ENCODE measurements around the gene PGAP3. TPM values are rescaled to one million over a fixed set of nuclear protein-coding genes. Genes with fewer than 3 reads are reported as not detected.

PGAP3 gene
- total RNA-seq, 1 experiment from 2014 or later = 29.0 TPM

DNA sequence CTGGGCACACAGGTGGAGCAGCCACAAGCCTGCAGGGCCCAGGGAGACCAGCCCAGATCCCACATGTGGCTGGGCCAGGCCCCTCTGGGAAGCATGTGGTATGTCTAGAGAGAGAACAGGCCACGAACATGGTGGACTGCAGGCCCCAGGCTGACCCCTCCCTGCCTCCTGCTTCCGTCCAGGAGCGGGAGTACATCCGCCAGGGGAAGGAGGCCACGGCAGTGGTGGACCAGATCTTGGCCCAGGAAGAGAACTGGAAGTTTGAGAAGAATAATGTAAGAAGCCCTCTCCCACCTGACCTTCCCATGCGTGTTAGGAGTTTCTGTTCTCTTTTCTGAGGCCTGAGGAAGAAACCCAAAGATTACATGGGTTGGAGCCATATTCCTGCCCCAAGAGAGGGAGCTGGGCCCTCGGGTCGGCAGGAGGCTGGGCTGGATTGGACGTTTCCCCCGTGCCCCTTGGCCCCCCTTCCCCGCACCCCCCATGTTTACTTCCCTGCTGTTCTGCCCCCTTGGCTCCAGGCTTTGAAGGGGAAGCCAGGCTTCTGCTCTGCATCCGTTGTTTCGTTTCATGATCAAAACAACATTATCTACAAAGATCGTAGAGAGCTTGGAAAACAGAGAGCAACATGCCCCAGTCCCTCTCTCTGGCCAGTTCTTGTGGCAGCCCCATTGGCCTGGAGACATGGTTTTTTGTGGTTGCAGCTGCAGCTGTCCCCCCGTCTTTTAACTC lies 28.4 kb downstream of the PGAP3 start:
- Histone ChIP-seq H2AK5ac (ENCODE audit: insufficient read length, low read length) (no peak overlapping the region), H2BK20ac (ENCODE audit: low read depth, low read length, poor library complexity, severe bottlenecking) (no peak overlapping the region), H2AFZ (ENCODE audit: low read length) (no peak overlapping the region), H3K9me3 (ENCODE audit: control insufficient read depth, low read depth, low read length) (no peaks in the 10 kb centered on the region), H4K8ac (replicated peaks; ENCODE audit: insufficient read length, low read depth, low read length) (no peak overlapping the region), H3K79me2 (ENCODE audit: insufficient read depth, low read length) (no peaks in the 10 kb centered on the region), H3K9ac (ENCODE audit: extremely low read depth, insufficient read length, low read length) (no peak overlapping the region), H3T11ph (ENCODE audit: low read length) (no peak overlapping the region), H2BK15ac (ENCODE audit: low read depth, low read length) (no peak overlapping the region), H3K23ac (ENCODE audit: insufficient read length, low read depth, low read length) (no peak overlapping the region), H2BK12ac (ENCODE audit: insufficient read length, low read depth, low read length) (no peak overlapping the region), H3K18ac (ENCODE audit: insufficient read length, low read depth, low read length) (no peak overlapping the region), H3K4ac (ENCODE audit: low read depth, low read length) (no peak overlapping the region), H3K4me2 (ENCODE audit: insufficient read depth, insufficient read length, low read length) (no peak overlapping the region), H3K14ac (ENCODE audit: insufficient read depth, low read length) (no peak overlapping the region), H3K4me1 (ENCODE audit: insufficient read depth, low read length) (peaks cover 3% of the 10 kb centered on the region; the same call in 1 of the 2 replicates), H2BK5ac (ENCODE audit: insufficient read length, low read length) (no peak overlapping the region), H2BK120ac (ENCODE audit: low read depth, low read length, poor library complexity, severe bottlenecking) (no peak overlapping the region), H3K27me3 (ENCODE audit: insufficient read depth, low read length) (no peaks in the 10 kb centered on the region), H3K56ac (ENCODE audit: insufficient read length, low read depth, low read length) (no peak overlapping the region), H4K5ac (ENCODE audit: insufficient read length, low read depth, low read length) (no peak overlapping the region), H3K27ac (ENCODE audit: insufficient read length, low read depth, low read length) (no peak overlapping the region), H4K91ac (ENCODE audit: insufficient read length, low read depth, low read length) (no peak overlapping the region), H3K79me1 (ENCODE audit: insufficient read depth, low read depth, low read length, poor library complexity, severe bottlenecking) (no peaks in the 10 kb centered on the region), H3K23me2 (ENCODE audit: insufficient read length, low read depth, low read length, poor library complexity, severe bottlenecking) (no peaks in the 10 kb centered on the region), H4K20me1 (ENCODE audit: control insufficient read depth, insufficient read depth, insufficient read length) (no peaks in the 10 kb centered on the region)
- peaks cover 4% of the 10 kb centered on the region for H3K27me3 Mint-ChIP-seq (ENCODE audit: low read depth)
- 0 out of 7 replicates have a peak overlapping the region, but pooled peaks of 1 of the 3 experiments have one; percentile 44 for H3K27ac Mint-ChIP-seq
- no peak overlapping the region for H3K4me3 Mint-ChIP-seq
- peaks cover 8 to 43% of the 10 kb centered on the region in 2 experiments for H3K4me1 Mint-ChIP-seq
- WGBS (ENCODE audit: extremely low coverage, insufficient read length, low lambda C conversion rate) = no CpG with 5 or more reads among the region's 15 CpGs
- TF ChIP-seq, protein P1, sequence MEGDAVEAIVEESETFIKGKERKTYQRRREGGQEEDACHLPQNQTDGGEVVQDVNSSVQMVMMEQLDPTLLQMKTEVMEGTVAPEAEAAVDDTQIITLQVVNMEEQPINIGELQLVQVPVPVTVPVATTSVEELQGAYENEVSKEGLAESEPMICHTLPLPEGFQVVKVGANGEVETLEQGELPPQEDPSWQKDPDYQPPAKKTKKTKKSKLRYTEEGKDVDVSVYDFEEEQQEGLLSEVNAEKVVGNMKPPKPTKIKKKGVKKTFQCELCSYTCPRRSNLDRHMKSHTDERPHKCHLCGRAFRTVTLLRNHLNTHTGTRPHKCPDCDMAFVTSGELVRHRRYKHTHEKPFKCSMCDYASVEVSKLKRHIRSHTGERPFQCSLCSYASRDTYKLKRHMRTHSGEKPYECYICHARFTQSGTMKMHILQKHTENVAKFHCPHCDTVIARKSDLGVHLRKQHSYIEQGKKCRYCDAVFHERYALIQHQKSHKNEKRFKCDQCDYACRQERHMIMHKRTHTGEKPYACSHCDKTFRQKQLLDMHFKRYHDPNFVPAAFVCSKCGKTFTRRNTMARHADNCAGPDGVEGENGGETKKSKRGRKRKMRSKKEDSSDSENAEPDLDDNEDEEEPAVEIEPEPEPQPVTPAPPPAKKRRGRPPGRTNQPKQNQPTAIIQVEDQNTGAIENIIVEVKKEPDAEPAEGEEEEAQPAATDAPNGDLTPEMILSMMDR (conservative IDR thresholded peaks at IDR 0.05) = no peak
- no peaks in the 10 kb centered on the region for H3K9me3 Mint-ChIP-seq
- H3K36me3 Mint-ChIP-seq (ENCODE audit: insufficient read depth in 1 of 3, low read depth in 3 of 3) = peaks cover 6 to 36% (median 11%) of the 10 kb centered on the region in 3 experiments; a peak in 6 of 7 replicates
- DNase-seq = no peak
